ENCODE results near the gene PCDHA2.
"Not testable (repeated sequence)": the region's sequence is repeated elsewhere in the genome, so short reads cannot be mapped to it uniquely, and the experiment has no call there.

The PCDHA2 gene

GRCh38 chr5:140801494-140801841, 6.8 kb downstream of the PCDHA2 start:
- Mint-ChIP-seq H3K27ac (no peak overlapping the region), H3K9me3 (peaks cover 42% of the 10 kb centered on the region), H3K27me3 (peaks cover 18% of the 10 kb centered on the region), H3K36me3 (ENCODE audit: low read depth) (peaks cover 18% of the 10 kb centered on the region), H3K4me1 (no peaks in the 10 kb centered on the region), H3K4me3 (no peak overlapping the region)
- DNase-seq (no peak), ATAC-seq (no peak)

- peaks cover 44% of the 10 kb centered on the region for H3K9me3 Mint-ChIP-seq
- peaks cover 18% of the 10 kb centered on the region for H3K27me3 Mint-ChIP-seq
- H3K4me1 Mint-ChIP-seq, ATAC-seq, H3K4me3 Mint-ChIP-seq, H3K27ac Mint-ChIP-seq, DNase-seq: not testable (repeated sequence)
- peaks cover 21% of the 10 kb centered on the region for H3K36me3 Mint-ChIP-seq (ENCODE audit: low read depth)
Measured at GRCh38 chr5:140802381-140802780, 7.7 kb downstream of the PCDHA2 start.

- Mint-ChIP-seq H3K36me3 (ENCODE audit: low read depth) (peaks cover 21% of the 10 kb centered on the region), H3K4me3 (no peak overlapping the region), H3K27me3 (peaks cover 21% of the 10 kb centered on the region), H3K9me3 (peaks cover 47% of the 10 kb centered on the region), H3K27ac (no peak overlapping the region), H3K4me1 (no peaks in the 10 kb centered on the region)
- no peak for ATAC-seq
- no peak for DNase-seq
Measured at GRCh38 chr5:140802781-140803271, 8.2 kb downstream of the PCDHA2 start.

- H3K36me3 Mint-ChIP-seq (ENCODE audit: low read depth), result peaks cover 6% of the 10 kb centered on the region
- ATAC-seq, result no peak
Measured at GRCh38 chr5:140806834-140807775, 12.5 kb downstream of the PCDHA2 start, which contains the start of gene PCDHA4. PCDHA4 (plus strand) TSS chr5:140807068.

GRCh38 chr5:140808241-140808888, 13.7 kb downstream of the PCDHA2 start:
- Mint-ChIP-seq H3K27me3 (peaks cover 20% of the 10 kb centered on the region), H3K9me3 (peaks cover 49% of the 10 kb centered on the region)
- not testable (repeated sequence) for H3K27ac Mint-ChIP-seq; H3K4me3 Mint-ChIP-seq; H3K36me3 Mint-ChIP-seq (ENCODE audit: low read depth); ATAC-seq; H3K4me1 Mint-ChIP-seq; DNase-seq

More at GRCh38 chr5:140806834-140807775, 12.5 kb downstream of the PCDHA2 start, which contains the start of gene PCDHA4:
- no peak within 1 kb of the TSS for H3K4me3 Mint-ChIP-seq
- no peaks in the 10 kb centered on the region for H3K4me1 Mint-ChIP-seq
- peak; percentile 14 for DNase-seq
- peaks cover 38% of the 10 kb centered on the region for H3K9me3 Mint-ChIP-seq
- peaks cover 19% of the 10 kb centered on the region for H3K27me3 Mint-ChIP-seq
- no peak within 1 kb of the TSS for H3K27ac Mint-ChIP-seq

- Mint-ChIP-seq H3K4me1 (no peaks in the 10 kb centered on the region), H3K36me3 (ENCODE audit: low read depth) (peaks cover 5% of the 10 kb centered on the region), H3K27ac (no peak overlapping the region), H3K27me3 (peaks cover 18% of the 10 kb centered on the region), H3K9me3 (peaks cover 46% of the 10 kb centered on the region), H3K4me3 (no peak overlapping the region)
- DNase-seq (no peak), ATAC-seq (no peak)
Measured at GRCh38 chr5:140808889-140809291, 14.2 kb downstream of the PCDHA2 start.

GRCh38 chr5:140821375-140822280, 27.0 kb downstream of the PCDHA2 start, which contains the start of gene PCDHA5:
PCDHA5 (plus strand) TSS chr5:140821613.
- DNase-seq (peak; percentile 40), ATAC-seq (no peak)
- Mint-ChIP-seq H3K4me3 (no peak within 1 kb of the TSS), H3K4me1 (no peaks in the 10 kb centered on the region), H3K27ac (no peak within 1 kb of the TSS), H3K27me3 (peaks cover 18% of the 10 kb centered on the region), H3K9me3 (peaks cover 14% of the 10 kb centered on the region), H3K36me3 (ENCODE audit: low read depth) (peaks cover 5% of the 10 kb centered on the region)

- Mint-ChIP-seq H3K9me3 (peaks cover 20% of the 10 kb centered on the region), H3K4me3 (no peak overlapping the region), H3K4me1 (no peaks in the 10 kb centered on the region), H3K36me3 (ENCODE audit: low read depth) (peaks cover 7% of the 10 kb centered on the region), H3K27me3 (peaks cover 23% of the 10 kb centered on the region), H3K27ac (no peak overlapping the region)
- no peak for ATAC-seq
- no peak for DNase-seq
Measured at GRCh38 chr5:140822281-140822629, 27.6 kb downstream of the PCDHA2 start.

- not testable (repeated sequence) for H3K27ac Mint-ChIP-seq; H3K4me1 Mint-ChIP-seq; ATAC-seq; DNase-seq; H3K4me3 Mint-ChIP-seq; H3K36me3 Mint-ChIP-seq (ENCODE audit: low read depth)
- Mint-ChIP-seq H3K9me3 (peaks cover 22% of the 10 kb centered on the region), H3K27me3 (peaks cover 28% of the 10 kb centered on the region)
Measured at GRCh38 chr5:140822969-140823368, 28.3 kb downstream of the PCDHA2 start.

GRCh38 chr5:140823475-140823874, 28.8 kb downstream of the PCDHA2 start:
- Mint-ChIP-seq H3K36me3 (ENCODE audit: low read depth) (peaks cover 12% of the 10 kb centered on the region), H3K9me3 (peaks cover 21% of the 10 kb centered on the region), H3K27me3 (peaks cover 31% of the 10 kb centered on the region), H3K4me3 (no peak overlapping the region), H3K4me1 (no peaks in the 10 kb centered on the region), H3K27ac (no peak overlapping the region)
- DNase-seq (no peak), ATAC-seq (no peak)

GRCh38 chr5:140827704-140828361, 33.2 kb downstream of the PCDHA2 start, which contains the start of gene PCDHA6:
PCDHA6 (plus strand) TSS chr5:140827960; CDS start chr5:140828092, 132 bp downstream.
- no peak within 1 kb of the TSS for H3K27ac Mint-ChIP-seq
- H3K4me3 Mint-ChIP-seq, result no peak within 1 kb of the TSS
- peaks cover 14% of the 10 kb centered on the region for H3K36me3 Mint-ChIP-seq (ENCODE audit: low read depth)
- peaks cover 33% of the 10 kb centered on the region for H3K9me3 Mint-ChIP-seq
- H3K4me1 Mint-ChIP-seq, result no peaks in the 10 kb centered on the region
- peaks cover 26% of the 10 kb centered on the region for H3K27me3 Mint-ChIP-seq
- ATAC-seq, result no peak
- no peak for DNase-seq

- Mint-ChIP-seq H3K4me1 (no peaks in the 10 kb centered on the region), H3K36me3 (ENCODE audit: low read depth) (peaks cover 14% of the 10 kb centered on the region), H3K27ac (no peak overlapping the region), H3K4me3 (no peak overlapping the region), H3K27me3 (peaks cover 29% of the 10 kb centered on the region), H3K9me3 (peaks cover 36% of the 10 kb centered on the region)
- DNase-seq, result no peak
- no peak for ATAC-seq
Measured at GRCh38 chr5:140828362-140828737, 33.7 kb downstream of the PCDHA2 start.
